Breast epithelium (tissue), 3 donors: ENCODE measurements around the gene SDK2.

Source experiments
- POLR2A ChIP-seq: fragments of 450-650 bp; IDR thresholded peaks from one replicate; pipeline ENCODE4 v1.6.1; 2016; ENCODE audit warnings: antibody characterized with exemption, mild to moderate bottlenecking, moderate library complexity
- POLR2AphosphoS5 ChIP-seq, 3 donors: sonication (generic); formaldehyde crosslinking; IDR thresholded peaks; one replicate each; pipeline ENCODE4 v1.6.1; 2017; ENCODE audit warnings: antibody characterized with exemption in 3 of 3
- TF ChIP-seq, protein P1 (sequence below), 3 donors: fragments of 450-650 bp; IDR thresholded peaks; one replicate each; pipeline ENCODE4 v1.5.1; 2016 to 2017; ENCODE audit warnings: antibody characterized with exemption in 3 of 3, mild to moderate bottlenecking in 3 of 3, moderate library complexity in 3 of 3

DNA sequence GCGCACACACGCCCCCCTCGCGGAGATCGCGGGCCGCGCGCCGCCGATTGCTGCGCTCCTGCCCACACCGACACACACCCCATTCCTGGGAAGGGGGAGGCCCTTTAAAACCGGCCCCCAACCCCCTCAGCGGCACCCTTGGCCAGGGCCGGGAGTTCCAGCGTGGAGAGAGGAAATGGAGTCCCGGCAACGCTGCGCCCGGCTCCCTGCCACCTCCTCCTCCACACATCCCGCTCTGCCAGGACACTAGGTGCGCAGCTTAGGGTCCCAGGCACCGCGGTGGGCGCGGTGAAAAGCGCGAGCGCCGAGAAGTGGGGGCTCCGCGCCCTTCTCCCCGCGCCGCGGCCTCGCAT is 332.8 kb downstream of the SDK2 start:
- TF ChIP-seq, protein P1, sequence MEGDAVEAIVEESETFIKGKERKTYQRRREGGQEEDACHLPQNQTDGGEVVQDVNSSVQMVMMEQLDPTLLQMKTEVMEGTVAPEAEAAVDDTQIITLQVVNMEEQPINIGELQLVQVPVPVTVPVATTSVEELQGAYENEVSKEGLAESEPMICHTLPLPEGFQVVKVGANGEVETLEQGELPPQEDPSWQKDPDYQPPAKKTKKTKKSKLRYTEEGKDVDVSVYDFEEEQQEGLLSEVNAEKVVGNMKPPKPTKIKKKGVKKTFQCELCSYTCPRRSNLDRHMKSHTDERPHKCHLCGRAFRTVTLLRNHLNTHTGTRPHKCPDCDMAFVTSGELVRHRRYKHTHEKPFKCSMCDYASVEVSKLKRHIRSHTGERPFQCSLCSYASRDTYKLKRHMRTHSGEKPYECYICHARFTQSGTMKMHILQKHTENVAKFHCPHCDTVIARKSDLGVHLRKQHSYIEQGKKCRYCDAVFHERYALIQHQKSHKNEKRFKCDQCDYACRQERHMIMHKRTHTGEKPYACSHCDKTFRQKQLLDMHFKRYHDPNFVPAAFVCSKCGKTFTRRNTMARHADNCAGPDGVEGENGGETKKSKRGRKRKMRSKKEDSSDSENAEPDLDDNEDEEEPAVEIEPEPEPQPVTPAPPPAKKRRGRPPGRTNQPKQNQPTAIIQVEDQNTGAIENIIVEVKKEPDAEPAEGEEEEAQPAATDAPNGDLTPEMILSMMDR (IDR thresholded peaks at IDR 0.05) = no peak
- TF ChIP-seq POLR2AphosphoS5 (IDR thresholded peaks at IDR 0.05) = no peak
- TF ChIP-seq POLR2A = no peak
